K562 (cell line): ENCODE measurements around the gene SCAMP3. TPM values are rescaled to one million over a fixed set of nuclear protein-coding genes. Genes with fewer than 3 reads are reported as not detected.
A peak's percentile ranks its signal among the peaks of the same experiment; 100 is the strongest.

Experiments used
- ATAC-seq: fragments of 200-7000 bp; cut with Tn5 transposase; 3 replicates; pipeline ENCODE4 v1.9.1; 2020; ENCODE audit warnings: moderate library complexity
- BruUV-seq: library from RNA; stranded (reverse); fragments of 400-500 nt; replicated peaks from 2 replicates; lab custom pipeline; 2021; lab: Mats Ljungman, UMichigan
- CTCF ChIA-PET: fragments of 300-600 bp; formaldehyde crosslinking; extraction: SDS; loops from one replicate; lab custom pipeline; 2021; ENCODE audit warnings: low intra/inter-chr PET ratio; lab: Yijun Ruan, JAX
- POLR2A ChIA-PET: fragments of 300-600, 350-650 bp; sonication (Branson Sonifier 250); formaldehyde crosslinking; extraction: SDS; loops from one replicate; lab custom pipeline; 2021; ENCODE audit warnings: antibody characterized with exemption, inconsistent platforms; lab: Yijun Ruan, JAX
- DNase-seq, 4 experiments: peaks; one replicate each; pipeline versions ENCODE4 v3.0.0 to v3.0.0-alpha.2; 2011 to 2018; ENCODE audit warnings: low spot score in 3 of 4, mixed read lengths in 3 of 4; ENCODE audit errors: extremely low read depth in 1 of 4
- FAIRE-seq: peaks from 2 replicates; lab custom pipeline; 2011; peaks lifted over from hg19 to GRCh38; lab: Jason Lieb, UNC
- H2AFZ ChIP-seq: 2 replicates; pipeline ENCODE4 v1.6.0; 2011; ENCODE audit warnings: low read depth, low read length, control low read depth, inconsistent platforms
- H3K27ac ChIP-seq: fragments of 200-600 bp; 3 replicates; pipeline ENCODE4 v1.8.0; 2011; ENCODE audit warnings: low read depth, mild to moderate bottlenecking, control low read depth, inconsistent platforms, low read length, moderate library complexity, mixed read lengths; ENCODE audit errors: extremely low read depth
- H3K27me3 ChIP-seq, 2 experiments: fragments of 300-600 bp in 1 of 2; 2 replicates in 1 of 2; 3 replicates in 1 of 2; pipeline versions ENCODE4 v1.6.0 to v1.8.0; 2011; ENCODE audit warnings: inconsistent platforms in 2 of 2, low read length in 2 of 2, mild to moderate bottlenecking in 1 of 2, mixed read lengths in 1 of 2, moderate library complexity in 1 of 2; ENCODE audit not compliant: control insufficient read depth in 2 of 2, insufficient read depth in 2 of 2
- H3K36me3 ChIP-seq: fragments of 300-600 bp; 3 replicates; pipeline ENCODE4 v1.8.0; 2011; ENCODE audit warnings: mild to moderate bottlenecking, low read length, inconsistent platforms; ENCODE audit not compliant: control insufficient read depth, insufficient read depth
- H3K4me1 ChIP-seq, 2 experiments: fragments of 200-600 bp in 1 of 2; replicated peaks in 1 of 2; 2 replicates in 1 of 2; 3 replicates in 1 of 2; pipeline versions ENCODE4 v1.5.1 to v1.8.0; 2011; ENCODE audit warnings: inconsistent platforms in 2 of 2, low read length in 2 of 2, mild to moderate bottlenecking in 1 of 2, mixed read lengths in 1 of 2, moderate library complexity in 1 of 2; ENCODE audit not compliant: control insufficient read depth in 2 of 2, insufficient read depth in 2 of 2
- H3K4me2 ChIP-seq: 2 replicates; pipeline ENCODE4 v1.6.1; 2011; ENCODE audit warnings: low read length, control low read depth, inconsistent platforms, mixed read lengths; ENCODE audit not compliant: insufficient read depth
- H3K4me3 ChIP-seq: fragments of 200-600 bp; sonication (generic), shearing (Covaris generic); 2 replicates; pipeline ENCODE4 v1.5.1; 2016; ENCODE audit warnings: control low read depth, inconsistent platforms
- H3K79me2 ChIP-seq: fragments of 200-600 bp; 3 replicates; pipeline ENCODE4 v1.8.0; 2011; ENCODE audit warnings: low read length, inconsistent platforms; ENCODE audit not compliant: control insufficient read depth, insufficient read depth
- H3K9ac ChIP-seq, 2 experiments: 2 replicates each; pipeline versions ENCODE4 v1.6.0 to v1.6.1; 2011; ENCODE audit warnings: low read depth in 2 of 2, low read length in 2 of 2, control low read depth in 1 of 2, inconsistent platforms in 1 of 2, mild to moderate bottlenecking in 1 of 2, mixed read lengths in 1 of 2; ENCODE audit not compliant: insufficient read depth in 1 of 2
- H3K9me1 ChIP-seq: one replicate; pipeline ENCODE4 v1.6.0; 2011; ENCODE audit warnings: inconsistent platforms, mild to moderate bottlenecking, low read length, moderate library complexity; ENCODE audit not compliant: control insufficient read depth, insufficient read depth
- H3K9me3 ChIP-seq: replicated peaks from 2 replicates; pipeline ENCODE4 v1.5.1; 2011; ENCODE audit warnings: low read depth, low read length, inconsistent platforms; ENCODE audit not compliant: control insufficient read depth, insufficient read depth
- H4K20me1 ChIP-seq: replicated peaks from 2 replicates; pipeline ENCODE4 v1.6.1; 2011; ENCODE audit warnings: low read length, inconsistent platforms, mixed read lengths; ENCODE audit not compliant: control insufficient read depth, insufficient read depth
- HDAC6 ChIP-seq: IDR thresholded peaks from 2 replicates; pipeline ENCODE4 v1.6.1; 2012; ENCODE audit warnings: low read depth, mild to moderate bottlenecking, control low read depth, inconsistent platforms, low read length, moderate library complexity
- KDM5B ChIP-seq: fragments of 200-600 bp; sonication (generic); IDR thresholded peaks from 2 replicates; pipeline ENCODE4 v1.6.1; 2012; ENCODE audit warnings: low read depth, mild to moderate bottlenecking, moderate library complexity, low read length, control low read depth, inconsistent platforms; ENCODE audit not compliant: insufficient replicate concordance
- NR3C1 ChIP-seq: sonication (generic); formaldehyde crosslinking; IDR thresholded peaks from 2 replicates; pipeline ENCODE4 v1.8.1; 2022; ENCODE audit warnings: missing genetic modification reagents
- NRF1 ChIP-seq, 2 experiments: fragments of 450-650 bp; IDR thresholded peaks in 1 of 2; conservative IDR thresholded peaks in 1 of 2; 2 replicates each; pipeline ENCODE4 v1.6.1; 2014; ENCODE audit warnings: mild to moderate bottlenecking in 2 of 2
- TAF1 ChIP-seq: IDR thresholded peaks from 2 replicates; pipeline ENCODE4 v1.6.1; 2011; ENCODE audit warnings: mild to moderate bottlenecking, low read length, moderate library complexity; ENCODE audit not compliant: insufficient read depth, control insufficient read depth, severe bottlenecking; ENCODE audit errors: extremely low read depth
- TARDBP ChIP-seq: fragments of 450-650 bp; IDR thresholded peaks from 2 replicates; pipeline ENCODE4 v1.6.1; 2016
- WGBS: fragments of 100-300 bp; shearing (Covaris generic); methylation state at CpG from one replicate; pipeline ENCODE4 v1.1.6; 2016; ENCODE audit warnings: low coverage, mixed read lengths; ENCODE audit not compliant: insufficient coverage; ENCODE audit errors: missing lambda C conversion rate; 5-methylcytosine and 5-hydroxymethylcytosine counted together
- in situ Hi-C: fragments of 300-500 bp; cut with MboI; formaldehyde crosslinking; loops from 4 replicates; pipeline ENCODE4 v1.15.0; 2018; ENCODE audit warnings: inconsistent platforms, mixed read lengths
- intact Hi-C: fragments of 100-400 bp; cut with micrococcal nuclease; formaldehyde crosslinking; loops from 2 replicates; pipeline ENCODE4 v1.14.2; 2022
- polyA plus RNA-seq, 8 experiments: library from polyadenylated mRNA; depleted of rRNA in 4 of 8; stranded (reverse) in 5 of 8; unstranded in 3 of 8; fragments of >200 nt; fragmentation: Nextera tagmentation in 2 of 8; fragmentation: Illumina TruSeq in 1 of 8; extraction: Ambion mirVana in 2 of 8; extraction: Trizol in 1 of 8; gene quantifications; 2 replicates each; pipeline versions ENCODE4 v1.2.1 to v1.2.3, GENCODE V29; 2011 to 2014; ENCODE audit warnings: inconsistent platforms in 1 of 8, missing spikeins in 1 of 8
- total RNA-seq, 7 experiments: library from RNA; depleted of rRNA in 6 of 7; stranded (reverse); fragments of >200 nt in 6 of 7; fragmentation: Illumina TruSeq in 2 of 7; extraction: Trizol in 2 of 7; gene quantifications; 2 replicates each; pipeline versions ENCODE4 v1.2.1 to v1.2.3, GENCODE V29; 2011 to 2021; ENCODE audit warnings: low replicate concordance in 1 of 7
- TF ChIP-seq, protein P1 (sequence below), 2 experiments: fragments of 450-650 bp; formaldehyde crosslinking in 1 of 2; IDR thresholded peaks; 2 replicates each; pipeline versions ENCODE4 v1.4.0 to v1.6.1; 2014 to 2020; ENCODE audit warnings: mild to moderate bottlenecking in 2 of 2, borderline replicate concordance in 1 of 2, low read depth in 1 of 2
- TF ChIP-seq, protein P2 (sequence below): fragments of 250-450 bp; sonication (Bioruptor Pico); IDR thresholded peaks from 2 replicates; pipeline ENCODE4 v1.4.0; 2020; ENCODE audit warnings: mild to moderate bottlenecking, moderate library complexity, borderline replicate concordance

The SCAMP3 gene
- total and polyA plus RNA-seq, 9 of the 15 experiments (the other 6 are each of a cell fraction or from before 2014, with no cell fraction given) = 14.2 to 131 (median 86.1) TPM

DNA sequence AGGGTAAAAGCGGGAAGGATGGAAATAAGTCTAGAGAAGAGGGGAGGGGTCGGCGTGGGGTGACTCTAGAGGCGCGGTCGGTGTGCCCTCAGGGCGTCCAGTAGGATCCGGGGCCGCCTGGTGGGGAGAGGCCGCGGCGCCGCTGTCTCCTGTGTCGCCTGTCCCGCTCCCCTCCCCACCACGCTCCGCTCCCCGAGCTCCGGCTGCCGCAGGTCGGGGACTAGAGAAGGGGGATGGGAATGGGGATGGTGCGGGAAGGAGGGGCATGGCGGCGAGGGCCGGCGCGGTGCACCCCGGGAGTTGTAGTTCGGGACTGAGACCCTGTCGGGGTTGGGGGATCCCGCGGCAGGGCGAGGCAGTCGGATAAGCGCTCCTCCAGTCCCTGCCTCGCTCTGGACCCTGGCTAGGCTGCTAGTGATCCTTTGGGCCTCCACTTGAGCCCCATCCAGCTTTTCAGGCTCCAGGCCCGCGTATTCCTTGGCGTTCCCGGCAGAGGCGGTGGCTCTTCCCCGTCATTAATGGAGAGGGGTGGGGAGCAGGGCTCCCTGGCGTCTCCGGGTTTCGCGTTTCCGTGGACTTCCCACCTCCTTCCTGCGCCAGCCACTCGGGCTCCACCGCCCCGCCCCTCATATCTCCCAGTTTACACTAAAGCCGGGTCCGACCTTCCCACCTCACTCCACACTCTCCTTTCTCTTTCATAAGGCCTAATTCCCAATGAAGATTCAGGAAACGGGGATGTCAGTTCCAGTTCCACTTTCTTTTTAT, 6.7 kb downstream of the SCAMP3 start, which contains the start of gene ENTREP3:
TSS of gene ENTREP3 (minus strand) at position 241 of the 765 bp plus-strand sequence. CDS start 606 bp downstream, outside the sequence.
- CTCF ChIA-PET = interaction anchor here (0.7 kb wide), 1 partner anchor 34 kb away, joined by 5 read pairs; no protein-coding TSS in a partner anchor
- ATAC-seq (peak; percentile 92), DNase-seq (peak; percentile 92 to 94 (median 94)), FAIRE-seq (peak; percentile 83)
- H4K20me1 ChIP-seq = no peaks in the 10 kb centered on the region
- in situ Hi-C loops (loop anchor here (10.0 kb wide), 1 partner anchor 339 kb away; no protein-coding TSS in a partner anchor), intact Hi-C loops (loop anchor here (10.0 kb wide), 1 partner anchor 249 kb away; no protein-coding TSS in a partner anchor)
- no peaks in the 10 kb centered on the region for H3K27me3 ChIP-seq
- H3K79me2 ChIP-seq = peaks cover 23% of the 10 kb centered on the region
- WGBS = 8% methylated on average over 30 of the region's 54 CpGs
- peak within 1 kb of the TSS; percentile 65 for H3K27ac ChIP-seq
- H3K9me3 ChIP-seq = no peaks in the 10 kb centered on the region
- peak within 1 kb of the TSS; percentile 81 for H3K4me2 ChIP-seq
- POLR2A ChIA-PET = interaction anchor here (0.7 to 2.1 kb wide), 6 partner anchors 8 to 66 kb away, joined by 3 to 9 read pairs (median 4); partner anchors contain the start of gene RUSC1
- H2AFZ ChIP-seq = peak within 1 kb of the TSS; percentile 93
- no TSS peak for BruUV-seq
- H3K4me3 ChIP-seq = peak within 1 kb of the TSS; percentile 58
- no peaks in the 10 kb centered on the region for H3K9me1 ChIP-seq
- H3K9ac ChIP-seq = peak within 1 kb of the TSS; percentile 75 to 97
- H3K4me1 ChIP-seq = peaks cover 25 to 46% of the 10 kb centered on the region in 2 experiments
- peaks cover 42% of the 10 kb centered on the region; the same call in 2 of the 3 replicates for H3K36me3 ChIP-seq
- TF ChIP-seq TARDBP (peak; percentile 18; the same call in 1 of the 2 replicates), TAF1 (peak; percentile 56), NRF1 (conservative IDR thresholded peaks at IDR 0.05 in 1 of 2, IDR thresholded peaks at IDR 0.05 in 1 of 2) (peak; percentile 53 to 56), HDAC6 (no peak), NR3C1 (no peak), KDM5B (no peak)
- TF ChIP-seq, protein P1, sequence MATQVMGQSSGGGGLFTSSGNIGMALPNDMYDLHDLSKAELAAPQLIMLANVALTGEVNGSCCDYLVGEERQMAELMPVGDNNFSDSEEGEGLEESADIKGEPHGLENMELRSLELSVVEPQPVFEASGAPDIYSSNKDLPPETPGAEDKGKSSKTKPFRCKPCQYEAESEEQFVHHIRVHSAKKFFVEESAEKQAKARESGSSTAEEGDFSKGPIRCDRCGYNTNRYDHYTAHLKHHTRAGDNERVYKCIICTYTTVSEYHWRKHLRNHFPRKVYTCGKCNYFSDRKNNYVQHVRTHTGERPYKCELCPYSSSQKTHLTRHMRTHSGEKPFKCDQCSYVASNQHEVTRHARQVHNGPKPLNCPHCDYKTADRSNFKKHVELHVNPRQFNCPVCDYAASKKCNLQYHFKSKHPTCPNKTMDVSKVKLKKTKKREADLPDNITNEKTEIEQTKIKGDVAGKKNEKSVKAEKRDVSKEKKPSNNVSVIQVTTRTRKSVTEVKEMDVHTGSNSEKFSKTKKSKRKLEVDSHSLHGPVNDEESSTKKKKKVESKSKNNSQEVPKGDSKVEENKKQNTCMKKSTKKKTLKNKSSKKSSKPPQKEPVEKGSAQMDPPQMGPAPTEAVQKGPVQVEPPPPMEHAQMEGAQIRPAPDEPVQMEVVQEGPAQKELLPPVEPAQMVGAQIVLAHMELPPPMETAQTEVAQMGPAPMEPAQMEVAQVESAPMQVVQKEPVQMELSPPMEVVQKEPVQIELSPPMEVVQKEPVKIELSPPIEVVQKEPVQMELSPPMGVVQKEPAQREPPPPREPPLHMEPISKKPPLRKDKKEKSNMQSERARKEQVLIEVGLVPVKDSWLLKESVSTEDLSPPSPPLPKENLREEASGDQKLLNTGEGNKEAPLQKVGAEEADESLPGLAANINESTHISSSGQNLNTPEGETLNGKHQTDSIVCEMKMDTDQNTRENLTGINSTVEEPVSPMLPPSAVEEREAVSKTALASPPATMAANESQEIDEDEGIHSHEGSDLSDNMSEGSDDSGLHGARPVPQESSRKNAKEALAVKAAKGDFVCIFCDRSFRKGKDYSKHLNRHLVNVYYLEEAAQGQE (IDR thresholded peaks at IDR 0.05; ENCODE audit: borderline replicate concordance) = peak; percentile 86
- TF ChIP-seq, protein P1 (CRISPR knock-in tag; IDR thresholded peaks at IDR 0.05; ENCODE audit: low read depth) = peak; percentile 80; the same call in 1 of the 2 replicates
- TF ChIP-seq, protein P2, sequence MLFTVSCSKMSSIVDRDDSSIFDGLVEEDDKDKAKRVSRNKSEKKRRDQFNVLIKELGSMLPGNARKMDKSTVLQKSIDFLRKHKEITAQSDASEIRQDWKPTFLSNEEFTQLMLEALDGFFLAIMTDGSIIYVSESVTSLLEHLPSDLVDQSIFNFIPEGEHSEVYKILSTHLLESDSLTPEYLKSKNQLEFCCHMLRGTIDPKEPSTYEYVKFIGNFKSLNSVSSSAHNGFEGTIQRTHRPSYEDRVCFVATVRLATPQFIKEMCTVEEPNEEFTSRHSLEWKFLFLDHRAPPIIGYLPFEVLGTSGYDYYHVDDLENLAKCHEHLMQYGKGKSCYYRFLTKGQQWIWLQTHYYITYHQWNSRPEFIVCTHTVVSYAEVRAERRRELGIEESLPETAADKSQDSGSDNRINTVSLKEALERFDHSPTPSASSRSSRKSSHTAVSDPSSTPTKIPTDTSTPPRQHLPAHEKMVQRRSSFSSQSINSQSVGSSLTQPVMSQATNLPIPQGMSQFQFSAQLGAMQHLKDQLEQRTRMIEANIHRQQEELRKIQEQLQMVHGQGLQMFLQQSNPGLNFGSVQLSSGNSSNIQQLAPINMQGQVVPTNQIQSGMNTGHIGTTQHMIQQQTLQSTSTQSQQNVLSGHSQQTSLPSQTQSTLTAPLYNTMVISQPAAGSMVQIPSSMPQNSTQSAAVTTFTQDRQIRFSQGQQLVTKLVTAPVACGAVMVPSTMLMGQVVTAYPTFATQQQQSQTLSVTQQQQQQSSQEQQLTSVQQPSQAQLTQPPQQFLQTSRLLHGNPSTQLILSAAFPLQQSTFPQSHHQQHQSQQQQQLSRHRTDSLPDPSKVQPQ = 0 out of 2 replicates have a peak, but pooled peaks have one; percentile 45
